NCI-H524 treated with DMSO at 0.1 percent for 48 hours (cell line): ENCODE data around the gene TFDP2.
A peak's percentile ranks its signal among the peaks of the same experiment; 100 is the strongest.

Source experiments
- DNase-seq: peaks from one replicate; lab custom pipeline; 2025; lab: John Stamatoyannopoulos, UW

The TFDP2 gene

DNA sequence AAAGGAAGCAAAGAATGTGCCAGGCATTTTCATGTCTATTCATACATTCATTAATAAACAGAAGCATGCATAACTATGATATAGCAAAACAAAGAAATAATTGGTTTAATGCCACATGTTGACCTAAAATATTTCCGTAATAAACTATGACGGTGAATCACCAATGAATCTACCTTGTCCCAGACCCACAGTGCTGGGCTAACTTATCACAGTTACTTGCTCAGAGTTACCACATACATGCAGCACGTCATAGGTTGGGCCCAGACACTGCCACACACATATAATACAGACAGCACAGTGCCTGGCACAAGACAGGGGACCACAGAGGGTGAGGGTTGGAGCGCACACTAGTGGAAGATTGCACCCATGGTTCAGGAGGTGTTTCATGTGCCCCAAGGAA, 186.0 kb downstream of the TFDP2 start:
- DNase-seq = no peak

DNA sequence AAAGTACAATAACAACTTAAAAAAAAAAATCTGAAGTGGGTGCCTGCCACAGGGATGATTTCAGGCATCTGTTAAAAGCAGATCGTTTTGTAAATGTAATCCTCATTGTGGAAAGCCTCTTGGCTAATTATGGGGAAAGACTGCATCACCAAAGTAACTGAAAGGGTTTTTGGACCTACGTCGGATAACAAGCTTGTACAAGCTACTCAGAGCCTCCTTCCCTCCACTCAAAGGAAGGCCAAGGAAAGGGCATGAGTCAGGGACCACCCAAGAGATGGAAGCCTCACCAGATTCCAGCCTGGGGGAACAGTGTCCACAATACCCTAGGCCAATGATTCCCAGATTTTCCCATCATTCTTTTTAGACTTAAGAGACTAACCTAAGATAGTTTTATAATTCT, 188.6 kb downstream of the TFDP2 start:
- no peak for DNase-seq

DNA sequence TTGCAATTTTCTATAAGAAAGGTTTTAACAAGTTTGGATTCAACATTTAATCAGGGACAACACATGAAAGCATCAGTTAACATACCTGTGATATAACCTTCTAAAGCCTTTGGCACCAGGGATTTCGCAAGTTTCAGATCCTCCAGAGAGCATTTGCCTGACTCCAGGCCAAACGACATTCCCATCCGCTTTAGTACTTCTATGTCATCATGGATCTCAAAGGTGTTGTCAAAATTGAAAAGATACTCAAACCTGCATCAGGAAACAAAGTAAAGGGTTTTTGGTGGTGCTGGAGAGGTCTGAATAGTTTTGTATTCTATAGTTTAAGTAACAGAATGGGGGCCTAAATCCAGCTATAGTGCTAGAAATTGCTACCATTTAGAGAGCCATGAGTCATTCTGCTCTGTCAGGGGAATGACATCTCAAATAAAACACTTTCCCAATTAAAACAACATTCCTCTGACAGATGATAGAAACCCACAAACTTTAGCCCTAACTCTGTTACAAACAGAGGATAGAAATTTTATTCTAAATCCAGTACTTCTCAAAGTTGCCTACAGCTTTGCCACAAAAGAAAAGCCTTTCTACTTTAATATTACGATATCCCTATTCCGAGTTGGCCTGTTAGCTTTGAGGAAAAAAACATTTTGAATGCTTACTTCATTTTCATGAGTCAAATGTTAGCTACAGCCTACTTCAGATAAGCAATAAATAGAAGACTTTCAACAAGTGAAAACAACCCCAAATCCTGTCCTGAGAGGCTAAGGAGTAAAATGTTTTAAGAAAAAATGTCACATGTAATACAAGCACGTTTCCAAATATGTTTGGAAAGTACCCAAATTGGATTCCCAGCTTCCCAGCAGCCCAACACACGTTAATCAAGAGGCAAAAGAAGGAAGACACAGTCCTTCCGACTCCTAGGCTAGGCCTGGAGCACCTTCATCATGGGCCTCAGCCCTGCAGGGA, 189.5 kb downstream of the TFDP2 start:
- DNase-seq = no peak

DNA sequence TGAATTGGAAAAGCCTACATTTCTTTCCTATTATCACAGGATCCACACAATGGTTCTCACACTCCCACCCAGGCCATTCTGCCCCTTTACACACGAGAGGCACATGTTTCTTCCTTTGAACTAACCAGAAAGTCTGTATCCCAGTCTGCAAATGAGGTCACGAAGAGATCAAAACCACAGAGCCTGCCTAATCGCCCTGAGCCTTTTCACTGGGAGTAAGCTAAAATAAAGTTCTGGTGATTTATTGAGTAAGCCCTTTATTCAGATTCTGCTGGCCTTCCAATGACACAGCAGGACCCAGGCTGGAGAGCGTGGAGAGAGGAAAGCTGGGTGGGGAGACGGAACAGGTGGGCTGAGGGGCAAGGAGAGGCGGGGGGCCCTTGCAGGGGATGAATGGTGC, 194.2 kb downstream of the TFDP2 start:
- DNase-seq = no peak

DNA sequence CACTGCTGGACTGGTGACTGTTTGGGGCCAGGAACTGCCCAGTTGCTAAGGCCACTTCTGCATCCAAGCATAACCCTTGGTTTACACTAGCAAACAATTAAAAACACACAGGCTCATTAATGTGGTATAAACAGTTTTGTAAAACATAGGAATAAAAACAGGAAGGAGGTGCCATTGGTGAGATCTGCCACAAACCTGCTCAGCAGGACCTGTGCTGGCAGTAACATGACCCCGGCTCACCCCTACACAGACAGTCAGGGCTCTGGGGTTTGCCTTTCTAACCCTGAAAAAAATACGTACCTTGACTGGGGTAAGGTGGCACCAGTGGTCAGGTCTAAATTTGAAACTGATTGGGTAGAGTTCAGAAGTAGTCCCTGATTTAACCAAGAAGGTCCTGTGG, 196.7 kb downstream of the TFDP2 start:
- no peak for DNase-seq

DNA sequence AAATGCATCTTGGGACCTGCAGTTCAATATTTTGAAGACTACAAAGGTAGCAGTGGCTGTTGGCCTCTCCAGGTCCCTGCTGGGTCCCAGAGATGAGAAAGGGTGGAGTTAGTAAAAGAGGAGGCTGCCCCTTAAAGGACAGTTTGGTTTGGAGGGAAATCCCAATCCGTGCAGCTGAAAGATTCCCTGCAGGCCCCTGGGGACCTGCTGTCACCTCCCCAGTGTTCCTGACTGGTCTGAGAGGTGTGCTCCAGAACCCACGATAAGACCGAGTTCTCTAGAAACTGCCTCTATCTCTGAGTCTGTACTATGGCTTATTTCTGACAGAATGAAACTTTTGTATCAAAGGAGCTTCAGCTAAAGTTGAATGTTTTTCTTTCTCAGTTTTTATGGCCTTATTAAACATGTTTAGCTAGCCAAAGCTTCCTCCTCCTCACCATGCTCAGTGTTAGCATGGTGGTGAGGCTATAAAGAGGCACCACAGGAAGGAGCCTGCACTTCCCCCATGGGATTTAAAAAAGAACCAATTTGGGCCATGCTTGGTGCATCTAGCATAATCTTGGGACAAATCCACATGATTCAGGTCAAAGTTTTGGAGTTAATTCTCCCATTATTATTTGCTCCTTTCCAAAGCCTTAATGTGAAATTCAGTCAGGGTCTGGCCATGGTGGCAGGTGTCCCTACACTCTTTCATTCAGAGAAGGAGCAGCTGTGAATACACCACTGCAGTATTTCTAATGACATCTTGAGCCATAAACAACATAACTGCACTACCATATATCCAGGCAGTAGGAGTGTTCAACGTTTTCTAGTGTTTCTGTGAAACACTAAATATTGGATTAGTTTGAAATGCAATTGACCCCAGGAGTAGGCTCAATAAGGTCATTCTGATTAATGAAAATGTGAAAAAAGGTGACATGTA, 198.5 kb downstream of the TFDP2 start:
- DNase-seq = no peak

DNA sequence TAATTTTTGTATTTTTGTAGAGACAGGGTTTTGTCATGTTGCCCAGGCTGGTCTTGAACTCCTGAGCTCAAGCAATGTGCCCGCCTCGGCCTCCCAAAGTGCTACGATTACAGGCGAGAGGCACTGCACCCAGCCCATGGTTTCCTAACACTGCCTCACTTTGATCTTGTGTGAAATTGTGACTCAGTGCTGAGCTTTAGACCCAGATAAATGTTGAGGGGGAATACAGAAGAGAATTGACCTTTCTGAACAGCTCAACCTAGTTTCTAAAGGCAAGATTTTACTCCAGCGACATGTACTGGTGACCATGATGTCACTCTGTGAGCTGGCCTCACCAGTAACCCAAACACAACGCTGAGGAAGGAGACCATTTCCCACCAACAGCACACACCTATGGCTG, 199.4 kb downstream of the TFDP2 start:
- no peak for DNase-seq

DNA sequence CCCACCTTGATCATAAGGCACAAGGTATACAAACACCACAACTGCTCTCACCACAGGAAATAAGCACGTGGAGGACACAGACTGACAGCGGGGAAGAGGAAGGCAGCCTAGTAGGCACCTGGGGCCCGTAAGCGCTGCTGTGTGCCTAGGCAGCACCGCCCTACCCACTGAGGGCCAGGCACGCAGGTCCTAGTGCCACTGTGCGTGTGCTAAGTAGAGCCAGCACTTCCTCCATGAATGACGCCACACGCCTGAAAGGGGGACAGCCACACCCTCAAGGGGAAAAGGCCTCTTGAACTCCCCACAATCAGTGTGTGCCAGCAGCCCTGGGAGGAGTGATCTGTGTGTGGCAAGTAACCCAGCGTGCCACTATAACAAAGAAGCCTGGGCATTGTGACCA, 199.9 kb downstream of the TFDP2 start:
- DNase-seq = no peak

DNA sequence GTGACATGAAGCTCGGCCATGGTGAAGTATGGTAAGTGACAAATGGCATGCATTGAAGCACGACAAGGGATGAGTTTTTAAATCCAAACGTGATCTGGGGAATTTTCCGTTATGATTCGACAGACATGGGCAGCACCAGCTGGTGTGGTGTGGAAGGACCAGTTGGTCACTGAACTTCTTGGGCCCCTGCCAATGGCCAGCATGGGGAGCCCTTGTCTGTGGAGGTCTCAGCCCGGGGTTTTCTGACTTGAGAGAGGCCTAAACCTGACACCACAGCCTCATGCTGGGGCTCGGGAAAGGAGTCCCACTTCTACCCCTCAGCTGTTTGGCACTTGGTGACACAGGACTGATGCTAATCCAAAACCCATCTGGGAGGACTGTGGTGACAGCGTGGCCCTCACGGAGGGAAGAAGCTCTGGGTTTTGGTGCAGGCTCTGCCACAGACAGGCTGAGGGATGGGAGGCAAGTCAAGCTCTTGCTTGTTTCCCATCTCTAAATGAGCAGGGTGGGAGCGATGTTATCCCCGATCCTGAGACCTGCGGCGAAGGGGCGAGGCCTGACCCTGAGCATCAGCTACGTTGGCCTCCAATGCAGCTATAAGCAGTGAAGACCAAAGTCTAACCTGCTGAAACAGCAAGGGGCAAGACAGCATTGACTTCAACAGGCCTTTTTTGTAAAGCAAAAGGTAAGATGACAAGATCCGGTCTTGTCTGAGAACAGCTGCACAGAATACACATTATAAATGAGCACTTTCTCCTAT, 203.4 kb downstream of the TFDP2 start:
- no peak for DNase-seq

DNA sequence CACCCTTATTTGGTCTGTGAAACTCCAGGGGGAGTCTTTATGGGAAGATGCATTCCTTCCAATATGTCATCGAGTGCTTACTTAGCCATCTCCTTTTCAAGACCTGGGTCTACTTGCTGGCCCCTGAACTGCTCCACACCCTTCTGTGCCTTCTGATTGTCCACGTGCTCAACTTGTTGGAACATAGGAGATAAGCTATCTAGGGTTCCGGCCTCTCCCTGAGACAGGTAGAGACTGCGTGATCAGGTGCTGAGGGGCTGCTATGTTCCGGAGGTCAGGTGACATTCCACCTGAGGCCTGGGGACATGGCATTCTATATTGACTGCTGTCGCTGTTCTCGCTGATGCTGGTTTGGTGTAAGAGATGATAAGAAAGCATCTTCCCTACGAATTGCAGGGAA, 207.3 kb downstream of the TFDP2 start:
- DNase-seq = no peak

DNA sequence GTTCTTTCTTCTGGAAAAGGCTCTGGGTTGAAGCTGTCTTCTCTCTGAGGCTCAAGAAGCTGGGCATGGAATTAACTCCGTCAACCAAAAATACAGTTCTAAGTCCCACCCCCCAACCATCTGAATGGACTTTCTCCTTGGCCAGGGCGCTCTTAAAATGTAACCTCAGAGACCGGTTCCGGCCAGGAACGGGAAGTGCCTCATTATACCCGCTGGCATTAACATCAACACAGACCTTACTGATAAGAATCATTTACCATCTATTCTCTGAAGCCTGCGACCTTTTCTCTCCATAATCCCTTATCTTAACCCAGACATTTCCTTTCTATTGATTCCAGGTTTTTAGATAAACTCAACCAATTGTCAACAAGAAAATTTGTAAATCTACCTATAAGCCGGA, 208.3 kb downstream of the TFDP2 start:
- DNase-seq = no peak

DNA sequence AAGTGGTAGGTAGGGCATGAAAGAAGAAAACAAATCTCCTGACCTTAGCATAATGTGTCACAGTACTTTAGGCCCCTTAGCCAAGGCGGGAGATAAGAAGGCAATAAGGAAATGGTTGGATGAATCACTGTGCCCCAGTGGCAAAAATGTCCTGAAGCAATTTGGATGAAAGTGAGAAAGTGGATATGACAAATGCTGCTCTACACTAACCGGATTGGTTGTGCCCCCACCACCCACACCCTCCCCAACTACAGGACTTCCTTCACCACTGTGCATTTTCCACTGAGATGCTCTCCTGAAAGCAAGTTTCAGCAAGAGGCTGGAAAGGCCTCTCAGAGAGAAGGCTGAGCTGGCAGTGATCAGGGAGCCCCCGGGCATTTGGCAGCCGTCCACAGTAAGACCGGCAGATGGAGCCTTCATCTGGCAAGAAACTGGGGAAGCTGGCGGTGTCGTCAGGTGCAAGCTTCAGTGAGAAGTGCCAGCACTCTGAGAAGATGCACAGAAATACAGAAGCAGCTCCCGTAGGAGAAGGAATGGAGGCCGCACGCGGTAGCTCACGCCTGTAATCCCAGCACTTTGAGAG, 209.1 kb downstream of the TFDP2 start:
- peak; percentile 79 for DNase-seq

DNA sequence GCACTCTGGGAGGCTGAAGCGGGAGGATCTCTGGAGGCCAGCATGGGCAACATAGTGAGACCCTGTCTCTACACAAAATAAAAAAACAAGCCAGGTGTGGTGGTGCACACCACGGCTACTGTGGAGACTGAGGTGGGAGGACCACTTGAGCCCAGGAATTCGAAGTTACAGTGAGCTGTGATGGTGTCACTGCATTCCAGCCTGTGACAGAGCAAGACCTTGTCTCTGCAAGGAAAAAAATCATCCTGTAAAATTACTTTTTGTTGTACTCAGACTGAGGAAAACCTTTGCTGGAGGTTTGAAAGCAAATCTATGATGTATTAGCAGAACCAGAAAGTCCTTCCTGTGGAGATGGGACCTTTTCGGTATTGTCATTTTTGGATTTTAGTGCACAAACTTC, 209.6 kb downstream of the TFDP2 start:
- DNase-seq = no peak

DNA sequence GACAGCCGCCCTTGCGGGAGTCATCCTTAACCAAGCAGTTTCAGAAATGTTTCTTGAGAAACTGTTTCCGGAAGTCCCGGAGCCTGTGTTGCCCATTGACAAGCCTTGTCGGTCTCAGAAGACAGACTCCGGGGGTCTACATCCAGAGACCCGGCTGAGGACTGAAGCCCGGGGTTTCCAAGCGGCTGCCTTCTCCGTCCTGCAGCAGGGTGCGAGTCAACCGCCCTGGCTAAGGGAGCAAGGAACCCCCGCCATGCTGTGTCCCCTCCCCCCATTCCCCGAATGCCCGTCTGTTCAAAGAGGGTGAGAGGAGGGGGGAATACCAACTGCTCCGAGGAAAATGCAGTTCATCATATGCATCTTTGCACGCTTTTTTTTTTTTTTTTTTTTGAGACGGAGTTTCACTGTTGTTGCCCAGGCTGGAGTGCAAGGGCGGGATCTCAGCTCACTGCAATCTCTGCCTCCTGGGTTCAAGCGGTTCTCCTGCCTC, 211.3 kb downstream of the TFDP2 start:
- DNase-seq = no peak

DNA sequence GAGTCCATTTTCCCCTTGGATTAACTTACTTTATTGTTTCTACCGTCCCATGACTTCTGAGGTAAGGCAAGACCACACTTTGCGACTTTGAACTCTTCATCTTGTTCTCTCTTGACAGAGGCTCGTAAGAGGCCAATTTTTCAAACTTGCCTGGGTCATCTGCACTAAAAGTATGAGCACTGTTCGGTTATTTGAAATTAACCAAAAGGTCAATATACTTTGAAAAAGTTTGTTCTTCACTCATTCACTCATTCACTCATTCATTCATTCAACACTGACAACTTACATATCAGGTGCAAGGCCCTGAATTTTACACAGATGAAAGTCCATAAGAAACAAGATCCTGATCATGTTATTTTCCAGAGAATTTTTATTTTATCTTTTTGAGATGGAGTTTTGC, 215.0 kb downstream of the TFDP2 start:
- DNase-seq = no peak

DNA sequence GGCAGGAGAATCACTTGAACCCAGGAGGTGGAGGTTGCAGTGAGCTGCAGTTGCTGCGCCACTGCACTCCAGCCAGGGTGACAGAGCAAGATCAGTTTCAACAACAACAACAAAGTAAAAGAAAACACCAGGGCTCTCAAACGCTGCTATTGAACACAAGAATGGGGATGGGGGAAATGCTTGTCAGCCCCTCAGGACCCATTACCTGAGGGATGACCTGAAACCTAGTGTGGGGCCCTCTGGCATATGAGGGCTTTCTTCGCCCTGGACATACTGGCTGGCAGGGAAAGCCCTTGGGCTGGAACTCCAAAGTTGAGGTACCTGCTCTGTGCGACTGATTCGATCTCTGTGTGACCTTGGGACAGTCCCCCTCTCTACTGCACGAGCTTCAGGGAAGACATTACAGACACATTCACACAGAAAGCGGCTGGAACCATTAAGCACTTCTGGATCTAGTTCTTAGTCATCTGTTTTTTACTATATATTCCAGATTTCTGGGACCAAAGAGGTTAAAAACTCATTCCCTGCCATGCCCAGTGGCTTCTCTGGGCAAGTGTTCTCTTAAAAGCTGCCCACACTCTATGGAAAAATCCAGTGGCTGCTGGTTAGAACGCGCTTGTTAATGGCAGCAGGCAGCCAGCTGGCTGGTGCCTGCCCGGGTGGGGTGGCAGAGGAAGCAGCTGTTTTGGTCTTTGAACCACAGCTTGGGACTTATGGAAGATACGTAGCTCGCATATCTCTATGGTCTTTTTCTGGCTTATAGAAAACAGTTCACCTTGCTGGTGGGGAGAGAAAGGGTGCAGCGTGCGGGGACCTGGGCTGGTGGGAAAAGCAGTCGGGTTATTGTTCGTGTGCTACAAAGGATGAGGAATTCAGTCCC, 215.7 kb downstream of the TFDP2 start:
- DNase-seq = peak; percentile 10

DNA sequence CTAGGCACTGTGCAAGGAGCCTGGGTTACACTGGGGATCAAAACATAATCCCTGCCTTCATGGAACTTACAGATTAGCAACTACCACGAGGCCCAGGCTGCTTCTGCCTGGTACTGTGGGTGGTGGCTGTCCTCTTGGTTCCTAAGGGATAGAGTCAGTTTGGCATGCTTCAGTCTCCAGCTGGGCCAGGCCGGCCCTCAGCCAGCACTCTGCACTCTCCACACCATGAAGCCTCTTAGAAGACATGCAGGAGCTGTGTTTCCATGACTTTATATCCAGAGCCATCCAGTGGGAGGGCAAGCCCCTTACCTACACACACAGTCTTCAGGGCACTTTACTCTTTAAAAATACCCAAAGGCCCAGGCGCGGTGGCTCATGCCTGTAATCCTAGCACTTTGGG, 218.5 kb downstream of the TFDP2 start:
- DNase-seq = no peak

DNA sequence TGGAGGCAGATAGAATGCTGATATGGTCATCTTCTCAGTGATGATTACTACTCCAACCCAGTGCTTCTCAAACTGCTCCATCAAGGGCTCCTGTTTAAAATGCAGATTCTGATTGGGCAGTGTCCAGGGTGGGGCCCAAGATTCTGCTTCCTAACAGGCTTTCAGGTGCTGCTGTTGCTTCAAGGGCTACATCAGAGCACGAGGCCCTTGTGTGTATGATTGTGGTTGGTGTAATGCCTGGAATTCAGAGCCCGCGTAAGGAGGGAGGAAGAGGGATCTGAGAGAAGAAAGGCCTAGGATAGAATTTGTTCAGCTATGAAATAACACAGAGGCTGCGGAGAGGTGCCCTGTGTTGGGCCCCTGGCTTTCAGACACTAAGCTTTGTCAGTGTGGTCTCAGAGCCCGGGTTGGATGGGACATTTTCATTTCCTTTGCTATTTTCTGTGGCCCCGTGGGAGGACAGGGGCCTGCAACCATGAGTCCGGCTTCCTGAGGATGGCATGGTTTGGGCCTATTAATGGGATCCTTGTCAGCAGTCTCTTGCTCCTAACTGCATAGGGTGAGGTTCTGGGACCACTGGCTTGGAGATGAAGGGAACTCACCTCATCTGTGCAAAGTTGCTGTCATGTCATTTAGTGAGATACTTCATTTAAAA, 219.9 kb downstream of the TFDP2 start:
- DNase-seq = no peak

DNA sequence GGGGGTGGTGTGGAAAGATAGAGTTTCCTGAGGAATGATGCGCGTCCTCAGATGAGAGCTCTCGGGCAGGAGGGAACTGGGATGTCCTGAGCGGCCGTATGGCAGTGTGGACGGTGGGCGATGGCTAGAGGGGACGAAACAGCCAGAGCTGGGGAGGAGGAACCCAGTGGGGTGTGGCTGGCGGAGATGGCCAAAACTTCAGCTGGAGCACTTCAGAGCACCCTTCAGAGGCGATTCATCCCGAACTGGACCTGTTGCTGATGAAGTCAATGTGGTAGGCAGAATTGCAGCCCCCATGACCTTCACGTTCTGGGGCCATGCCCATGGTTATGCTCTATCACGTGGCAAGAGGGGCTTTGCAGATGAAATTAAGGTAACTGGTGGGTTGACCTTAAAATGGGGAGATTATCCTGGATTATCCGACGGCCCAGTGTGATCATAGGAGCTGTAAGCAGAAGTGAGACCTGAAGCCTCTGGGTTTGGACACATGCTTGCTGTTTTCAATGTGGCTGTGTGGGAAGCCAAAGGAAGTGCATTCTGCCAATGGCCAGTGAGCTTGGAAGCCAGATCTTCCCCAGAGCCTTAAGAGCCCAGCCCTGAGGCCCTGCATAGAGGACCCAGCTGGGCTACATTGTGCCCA, 220.6 kb downstream of the TFDP2 start:
- no peak for DNase-seq

DNA sequence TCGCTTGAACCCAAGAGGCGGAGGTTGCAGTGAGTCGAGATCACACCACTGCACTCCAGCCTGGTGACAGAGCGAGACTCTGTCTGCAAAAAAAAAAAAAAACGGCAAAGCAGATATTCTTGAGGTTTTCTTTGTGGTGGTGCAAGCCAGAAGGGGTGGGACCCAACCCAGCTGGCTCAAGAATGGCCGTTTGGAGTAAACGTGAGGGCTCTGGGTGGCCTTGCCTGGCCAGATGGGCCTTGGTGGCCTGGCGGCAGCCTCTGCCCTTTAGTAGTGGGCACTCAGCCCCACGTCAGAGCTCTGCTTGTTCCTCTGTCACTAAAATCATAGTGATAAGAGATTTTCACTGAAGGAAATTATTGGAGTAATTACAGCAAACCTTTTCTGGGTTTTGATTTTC, 222.4 kb downstream of the TFDP2 start:
- DNase-seq = no peak
